ENCODE measurements around the gene RTRAF.
A peak's percentile ranks its signal among the peaks of the same experiment; 100 is the strongest.

Gene RTRAF

GRCh38 chr14:52031781-52032180 is 42.4 kb downstream of the RTRAF start:
- in situ Hi-C loops (cut with HindIII; ENCODE audit: low pct_unique_long_range_greater_than_20kb, low sequenced_read_pairs): no loop called here
- DNase-seq (ENCODE audit: low read depth in 1 of 2, low spot score in 1 of 2): no peak
- TF ChIP-seq JUND (IDR thresholded peaks at IDR 0.05; ENCODE audit: low read depth): no peak

- no peak for TF ChIP-seq JUND (IDR thresholded peaks at IDR 0.05; ENCODE audit: low read depth)
- in situ Hi-C loops (cut with HindIII; ENCODE audit: low pct_unique_long_range_greater_than_20kb, low sequenced_read_pairs): no loop called here
- no peak for DNase-seq (ENCODE audit: low read depth in 1 of 2, low spot score in 1 of 2)
These were observed 43.0 kb downstream of the RTRAF start for GRCh38 chr14:52032204-52032801.

GRCh38 chr14:52033101-52033642 is 43.8 kb downstream of the RTRAF start:
- no peak for DNase-seq (ENCODE audit: low read depth in 1 of 2, low spot score in 1 of 2)
- no peak for TF ChIP-seq JUND (IDR thresholded peaks at IDR 0.05; ENCODE audit: low read depth)
- in situ Hi-C loops (cut with HindIII; ENCODE audit: low pct_unique_long_range_greater_than_20kb, low sequenced_read_pairs): no loop called here

GRCh38 chr14:52039124-52039815 is 49.9 kb downstream of the RTRAF start:
- TF ChIP-seq JUND (IDR thresholded peaks at IDR 0.05; ENCODE audit: low read depth): no peak
- DNase-seq (ENCODE audit: low read depth in 1 of 2, low spot score in 1 of 2): no peak
- in situ Hi-C loops (cut with HindIII; ENCODE audit: low pct_unique_long_range_greater_than_20kb, low sequenced_read_pairs): no loop called here

GRCh38 chr14:52040598-52040997 is 51.3 kb downstream of the RTRAF start:
- DNase-seq (ENCODE audit: low read depth in 1 of 2, low spot score in 1 of 2): no peak
- in situ Hi-C loops (cut with HindIII; ENCODE audit: low pct_unique_long_range_greater_than_20kb, low sequenced_read_pairs): no loop called here
- TF ChIP-seq JUND (IDR thresholded peaks at IDR 0.05; ENCODE audit: low read depth): no peak

- peak in 1 of 2 experiments; percentile 6 for DNase-seq (ENCODE audit: low read depth in 1 of 2, low spot score in 1 of 2)
- TF ChIP-seq JUND (IDR thresholded peaks at IDR 0.05; ENCODE audit: low read depth): no peak
- in situ Hi-C loops (cut with HindIII; ENCODE audit: low pct_unique_long_range_greater_than_20kb, low sequenced_read_pairs): no loop called here
These were observed 53.3 kb downstream of the RTRAF start for GRCh38 chr14:52042371-52043289.

- in situ Hi-C loops (cut with HindIII; ENCODE audit: low pct_unique_long_range_greater_than_20kb, low sequenced_read_pairs): no loop called here
- TF ChIP-seq JUND (IDR thresholded peaks at IDR 0.05; ENCODE audit: low read depth): no peak
- DNase-seq (ENCODE audit: low read depth in 1 of 2, low spot score in 1 of 2): peak; percentile 49 to 74
These were observed 54.3 kb downstream of the RTRAF start for GRCh38 chr14:52043690-52044089.

- DNase-seq (ENCODE audit: low read depth in 1 of 2, low spot score in 1 of 2): no peak
- in situ Hi-C loops (cut with HindIII; ENCODE audit: low pct_unique_long_range_greater_than_20kb, low sequenced_read_pairs): no loop called here
- TF ChIP-seq JUND (IDR thresholded peaks at IDR 0.05; ENCODE audit: low read depth): no peak
These were observed 55.6 kb downstream of the RTRAF start for GRCh38 chr14:52044791-52045522.

GRCh38 chr14:52046376-52046917 is 57.1 kb downstream of the RTRAF start:
- in situ Hi-C loops (cut with HindIII; ENCODE audit: low pct_unique_long_range_greater_than_20kb, low sequenced_read_pairs): no loop called here
- no peak for DNase-seq (ENCODE audit: low read depth in 1 of 2, low spot score in 1 of 2)
- TF ChIP-seq JUND (IDR thresholded peaks at IDR 0.05; ENCODE audit: low read depth): no peak

GRCh38 chr14:52048116-52048515 is 58.8 kb downstream of the RTRAF start:
- in situ Hi-C loops (cut with HindIII; ENCODE audit: low pct_unique_long_range_greater_than_20kb, low sequenced_read_pairs): no loop called here
- no peak for TF ChIP-seq JUND (IDR thresholded peaks at IDR 0.05; ENCODE audit: low read depth)
- no peak for DNase-seq (ENCODE audit: low read depth in 1 of 2, low spot score in 1 of 2)

GRCh38 chr14:52048641-52049204 is 59.4 kb downstream of the RTRAF start:
- in situ Hi-C loops (cut with HindIII; ENCODE audit: low pct_unique_long_range_greater_than_20kb, low sequenced_read_pairs): no loop called here
- TF ChIP-seq JUND (IDR thresholded peaks at IDR 0.05; ENCODE audit: low read depth): no peak
- DNase-seq (ENCODE audit: low read depth in 1 of 2, low spot score in 1 of 2): no peak

Data from T47D (cell line).